GM19023 (cell line): ENCODE results near the gene ZSWIM4.

Experiments used
- ATAC-seq: cut with Tn5 transposase; IDR thresholded peaks from one replicate; pipeline ENCODE4 v1.9.1; 2021; ENCODE audit warnings: mild to moderate bottlenecking, moderate library complexity; ENCODE audit not compliant: unreplicated experiment

ZSWIM4 gene

GRCh38 chr19:13870873-13871272 is 75.6 kb downstream of the ZSWIM4 start:
- ATAC-seq, result no peak

- ATAC-seq, result no peak
Observed at GRCh38 chr19:13872339-13872694, 77.1 kb downstream of the ZSWIM4 start.

DNA sequence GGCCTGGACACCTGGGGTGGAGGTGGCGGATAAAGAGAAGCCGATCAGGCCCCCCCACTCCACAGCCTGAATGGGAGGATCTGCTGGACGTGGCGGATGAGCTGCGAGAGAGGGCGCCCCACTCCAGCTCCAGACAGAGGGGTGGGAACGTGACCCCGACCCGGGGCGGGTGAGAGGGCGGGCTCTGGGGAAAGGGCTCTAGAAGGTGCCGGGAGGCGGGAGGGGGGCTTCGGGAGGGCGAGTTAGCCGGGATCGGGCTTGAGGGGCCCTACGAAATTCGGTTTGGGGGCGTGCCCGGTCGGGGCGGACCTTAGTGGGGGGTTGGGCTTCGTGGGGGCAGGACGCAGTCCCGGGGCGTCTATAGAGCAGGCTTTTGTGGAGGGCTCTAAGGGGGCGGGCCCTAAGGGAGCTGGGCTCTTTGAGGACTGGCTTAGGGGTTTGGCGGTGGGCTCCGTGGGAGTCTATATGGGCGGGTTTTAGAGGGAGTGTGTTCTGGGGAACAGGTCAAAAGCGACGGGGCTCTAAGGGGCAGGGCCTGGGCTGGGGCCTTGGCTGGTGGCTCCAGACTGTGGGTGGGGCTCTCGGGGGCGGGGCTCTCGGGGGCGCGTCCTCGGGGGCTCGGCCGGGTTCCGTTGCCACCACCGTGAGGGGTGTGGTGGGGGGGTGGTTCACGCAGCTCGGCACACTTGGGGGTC is 77.6 kb downstream of the ZSWIM4 start:
- ATAC-seq, result no peak

DNA sequence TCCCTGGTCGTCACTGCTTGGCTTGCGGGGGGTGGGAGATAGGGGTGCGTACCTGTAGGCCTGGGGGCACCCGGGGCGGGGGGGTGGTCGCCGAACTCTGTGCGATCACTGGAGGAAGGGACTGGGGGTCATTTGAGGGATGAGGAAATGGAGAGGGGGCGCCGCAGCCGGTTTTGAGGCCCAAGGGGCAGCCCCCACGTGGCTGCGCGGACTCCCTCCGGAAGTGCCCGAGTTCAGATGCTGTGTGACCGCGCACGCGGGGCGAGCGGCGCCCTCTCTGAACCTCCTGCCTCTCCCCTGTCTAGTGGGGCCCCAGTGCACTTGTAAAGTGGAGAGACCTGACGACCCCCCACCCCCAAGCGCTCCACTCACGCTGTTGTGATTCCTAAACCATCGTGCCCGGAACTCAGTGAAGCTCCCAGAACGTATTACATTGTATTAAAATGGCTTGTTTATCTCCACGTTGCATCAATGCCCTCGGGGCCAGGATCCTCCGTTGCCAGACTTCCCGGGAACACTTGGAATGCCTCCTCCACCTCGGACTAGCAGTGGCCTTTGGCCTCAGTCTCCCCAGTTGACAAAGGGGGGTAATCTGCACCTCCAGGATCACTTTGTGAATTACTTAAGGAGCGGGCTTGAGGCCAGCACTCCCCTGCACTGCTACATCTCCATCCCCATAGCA is 78.7 kb downstream of the ZSWIM4 start:
- no peak for ATAC-seq

DNA sequence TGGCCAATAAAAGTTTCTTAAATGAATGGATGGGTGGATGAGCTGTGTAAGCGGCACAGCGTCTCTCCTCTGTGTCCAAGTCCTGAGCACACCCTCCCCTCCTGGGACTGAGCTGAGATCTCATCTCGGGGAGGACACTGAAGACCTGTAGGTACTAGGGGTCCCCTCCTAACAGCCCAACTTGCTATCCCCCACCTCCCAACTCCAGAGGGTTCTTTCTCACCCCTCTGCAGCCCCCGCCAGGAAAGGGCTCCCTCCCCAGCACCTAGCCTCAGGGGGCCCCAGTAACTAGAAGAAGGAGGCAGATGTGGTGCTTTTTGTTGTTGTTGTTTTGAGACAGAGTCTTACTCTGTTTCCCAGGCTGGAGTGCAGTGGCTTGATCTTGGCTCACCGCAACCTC is 80.6 kb downstream of the ZSWIM4 start:
- ATAC-seq, result no peak

DNA sequence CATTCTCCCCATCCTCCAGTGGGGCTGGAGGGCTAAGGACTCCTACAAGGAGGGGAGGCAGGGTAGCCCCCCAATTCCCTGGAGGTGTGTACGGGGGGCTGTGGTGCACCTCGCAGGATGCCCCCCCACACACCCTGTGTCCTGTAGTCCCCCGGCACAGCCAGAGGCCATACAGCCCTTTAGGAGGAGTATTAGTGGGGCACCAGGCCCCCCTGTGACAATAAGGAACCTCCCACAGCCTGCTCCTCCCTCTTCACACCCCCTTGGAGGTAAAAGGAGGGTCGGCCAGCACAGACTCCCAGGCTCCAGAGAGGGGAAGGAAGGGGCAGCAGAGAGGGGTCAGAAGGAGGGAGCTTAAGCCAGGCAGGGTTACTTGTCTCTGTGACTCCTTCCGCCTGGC is 81.6 kb downstream of the ZSWIM4 start, which contains the start of gene NANOS3:
NANOS3 (plus strand) TSS at position 301 of the 400 bp plus-strand sequence. CDS start 115 bp downstream, outside the sequence.
- no peak for ATAC-seq

- no peak for ATAC-seq
Observed at GRCh38 chr19:13877303-13877702, 82.1 kb downstream of the ZSWIM4 start.

- ATAC-seq, result peak; percentile 80
Observed at GRCh38 chr19:13880059-13881043, 85.1 kb downstream of the ZSWIM4 start.

GRCh38 chr19:13881251-13881691 is 86.0 kb downstream of the ZSWIM4 start:
- ATAC-seq, result no peak
